ENCODE results near the gene PAGR1. TPM values are rescaled to one million over a fixed set of nuclear protein-coding genes. Genes with fewer than 3 reads are reported as not detected.
"Not testable (repeated sequence)": the region's sequence is repeated elsewhere in the genome, so short reads cannot be mapped to it uniquely, and the experiment has no call there.

The PAGR1 gene
- total RNA-seq, 1 donor: 19.9 TPM

GRCh38 chr16:29784901-29785500 lies 31.0 kb upstream of the PAGR1 start:
- peaks cover 7% of the 10 kb centered on the region for H3K4me1 ChIP-seq (ENCODE audit: insufficient read depth, low read length)
- DNase-seq (ENCODE audit: insufficient read length, low spot score, missing footprints): peak; percentile 96
- H3K4me3 ChIP-seq (ENCODE audit: insufficient read depth, low read length): peak overlapping the region; percentile 63
- peaks cover 17% of the 10 kb centered on the region for H3K27me3 ChIP-seq (ENCODE audit: insufficient read depth, low read length)
- H3K9me3 ChIP-seq (ENCODE audit: low read depth, low read length): no peaks in the 10 kb centered on the region
- peak overlapping the region; percentile 81 for H3K4me2 ChIP-seq (ENCODE audit: insufficient read depth, low read length)
- H3K27ac ChIP-seq (ENCODE audit: low read depth, low read length): no peak overlapping the region
- no peaks in the 10 kb centered on the region for H3K79me2 ChIP-seq (ENCODE audit: insufficient read depth, low read length)
- H3K36me3 ChIP-seq (ENCODE audit: insufficient read depth, low read length): no peaks in the 10 kb centered on the region
- H4K20me1 ChIP-seq (ENCODE audit: insufficient read depth, low read length): no peaks in the 10 kb centered on the region
- peak; percentile 83 for TF ChIP-seq CTCF (IDR thresholded peaks at IDR 0.05; ENCODE audit: extremely low read depth, low read depth, low read length)
- peak overlapping the region; percentile 99 for H2AFZ ChIP-seq (ENCODE audit: low read length)

- peaks cover 16% of the 10 kb centered on the region for H3K4me1 ChIP-seq (ENCODE audit: insufficient read depth, low read length)
- not testable (repeated sequence) for H2AFZ ChIP-seq (ENCODE audit: low read length); H3K4me3 ChIP-seq (ENCODE audit: insufficient read depth, low read length)
Measured at GRCh38 chr16:29787155-29787554, 28.8 kb upstream of the PAGR1 start.

GRCh38 chr16:29789775-29790182 lies 26.2 kb upstream of the PAGR1 start:
- H3K36me3 ChIP-seq (ENCODE audit: insufficient read depth, low read length): no peaks in the 10 kb centered on the region
- peak overlapping the region; percentile 95 for H2AFZ ChIP-seq (ENCODE audit: low read length)
- no peaks in the 10 kb centered on the region for H3K27me3 ChIP-seq (ENCODE audit: insufficient read depth, low read length)
- peak overlapping the region; percentile 98 for H3K4me3 ChIP-seq (ENCODE audit: insufficient read depth, low read length)
- no peaks in the 10 kb centered on the region for H4K20me1 ChIP-seq (ENCODE audit: insufficient read depth, low read length)
- H3K9me3 ChIP-seq (ENCODE audit: low read depth, low read length): no peaks in the 10 kb centered on the region
- peaks cover 16% of the 10 kb centered on the region for H3K4me1 ChIP-seq (ENCODE audit: insufficient read depth, low read length)
- H3K79me2 ChIP-seq (ENCODE audit: insufficient read depth, low read length): peaks cover 42% of the 10 kb centered on the region
- peak; percentile 79 for DNase-seq (ENCODE audit: insufficient read length, low spot score, missing footprints)
- TF ChIP-seq CTCF (IDR thresholded peaks at IDR 0.05; ENCODE audit: extremely low read depth, low read depth, low read length): no peak
- H3K27ac ChIP-seq (ENCODE audit: low read depth, low read length): peak overlapping the region; percentile 61
- peak overlapping the region; percentile 87 for H3K4me2 ChIP-seq (ENCODE audit: insufficient read depth, low read length)

More at GRCh38 chr16:29787155-29787554, 28.8 kb upstream of the PAGR1 start:
- H3K9me3 ChIP-seq (ENCODE audit: low read depth, low read length); H3K36me3 ChIP-seq (ENCODE audit: insufficient read depth, low read length); H3K4me2 ChIP-seq (ENCODE audit: insufficient read depth, low read length); DNase-seq (ENCODE audit: insufficient read length, low spot score, missing footprints); H4K20me1 ChIP-seq (ENCODE audit: insufficient read depth, low read length); H3K27ac ChIP-seq (ENCODE audit: low read depth, low read length); H3K27me3 ChIP-seq (ENCODE audit: insufficient read depth, low read length): not testable (repeated sequence)
- H3K79me2 ChIP-seq (ENCODE audit: insufficient read depth, low read length): peaks cover 16% of the 10 kb centered on the region

GRCh38 chr16:29790183-29790948 lies 25.6 kb upstream of the PAGR1 start, which contains the start of gene KIF22:
TSS of gene KIF22 (plus strand) at chr16:29790751. CDS start at chr16:29790760, 9 bp downstream.
- H3K79me2 ChIP-seq (ENCODE audit: insufficient read depth, low read length): peaks cover 48% of the 10 kb centered on the region
- H3K4me2 ChIP-seq (ENCODE audit: insufficient read depth, low read length): peak within 1 kb of the TSS; percentile 87
- peak within 1 kb of the TSS; percentile 61 for H3K27ac ChIP-seq (ENCODE audit: low read depth, low read length)
- H3K27me3 ChIP-seq (ENCODE audit: insufficient read depth, low read length): no peaks in the 10 kb centered on the region
- no peaks in the 10 kb centered on the region for H4K20me1 ChIP-seq (ENCODE audit: insufficient read depth, low read length)
- H3K9me3 ChIP-seq (ENCODE audit: low read depth, low read length): no peaks in the 10 kb centered on the region
- peaks cover 13% of the 10 kb centered on the region for H3K4me1 ChIP-seq (ENCODE audit: insufficient read depth, low read length)
- H2AFZ ChIP-seq (ENCODE audit: low read length): peak within 1 kb of the TSS; percentile 95
- peak; percentile 100 for DNase-seq (ENCODE audit: insufficient read length, low spot score, missing footprints)
- peak; percentile 75 for TF ChIP-seq CTCF (IDR thresholded peaks at IDR 0.05; ENCODE audit: extremely low read depth, low read depth, low read length)
- no peaks in the 10 kb centered on the region for H3K36me3 ChIP-seq (ENCODE audit: insufficient read depth, low read length)
- H3K4me3 ChIP-seq (ENCODE audit: insufficient read depth, low read length): peak within 1 kb of the TSS; percentile 98

All from osteoblast (primary cell).